Fibroblast of pulmonary artery (primary cell): ENCODE data around the gene EML4.

Source experiments
- DNase-seq: peaks from one replicate; pipeline ENCODE4 v3.0.0-alpha.2; 2010; ENCODE audit warnings: low read depth
- H3K4me3 ChIP-seq: replicated peaks from 2 replicates; pipeline ENCODE4 v1.5.1; 2011; ENCODE audit warnings: low read depth, mild to moderate bottlenecking, control low read depth, low read length, moderate library complexity
- TF ChIP-seq, protein P1 (sequence below): IDR thresholded peaks from 2 replicates; pipeline ENCODE4 v1.5.1; 2011; ENCODE audit warnings: mild to moderate bottlenecking, control low read depth, low read length, inconsistent platforms; ENCODE audit errors: missing control alignments

The EML4 gene

DNA sequence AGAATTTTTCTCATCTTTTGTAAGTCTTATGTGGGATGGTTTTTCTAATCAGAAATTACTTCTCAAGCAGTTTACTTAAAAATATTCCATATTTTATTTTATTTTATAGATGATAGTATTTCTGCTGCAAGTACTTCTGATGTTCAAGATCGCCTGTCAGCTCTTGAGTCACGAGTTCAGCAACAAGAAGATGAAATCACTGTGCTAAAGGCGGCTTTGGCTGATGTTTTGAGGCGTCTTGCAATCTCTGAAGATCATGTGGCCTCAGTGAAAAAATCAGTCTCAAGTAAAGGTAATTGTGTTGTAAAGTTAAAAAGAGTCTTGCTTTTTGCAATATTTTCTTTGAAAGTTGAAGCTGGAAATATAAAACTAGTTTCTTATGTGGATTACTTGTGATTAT lies 76.2 kb downstream of the EML4 start:
- no peak for DNase-seq
- H3K4me3 ChIP-seq = no peak overlapping the region
- TF ChIP-seq, protein P1, sequence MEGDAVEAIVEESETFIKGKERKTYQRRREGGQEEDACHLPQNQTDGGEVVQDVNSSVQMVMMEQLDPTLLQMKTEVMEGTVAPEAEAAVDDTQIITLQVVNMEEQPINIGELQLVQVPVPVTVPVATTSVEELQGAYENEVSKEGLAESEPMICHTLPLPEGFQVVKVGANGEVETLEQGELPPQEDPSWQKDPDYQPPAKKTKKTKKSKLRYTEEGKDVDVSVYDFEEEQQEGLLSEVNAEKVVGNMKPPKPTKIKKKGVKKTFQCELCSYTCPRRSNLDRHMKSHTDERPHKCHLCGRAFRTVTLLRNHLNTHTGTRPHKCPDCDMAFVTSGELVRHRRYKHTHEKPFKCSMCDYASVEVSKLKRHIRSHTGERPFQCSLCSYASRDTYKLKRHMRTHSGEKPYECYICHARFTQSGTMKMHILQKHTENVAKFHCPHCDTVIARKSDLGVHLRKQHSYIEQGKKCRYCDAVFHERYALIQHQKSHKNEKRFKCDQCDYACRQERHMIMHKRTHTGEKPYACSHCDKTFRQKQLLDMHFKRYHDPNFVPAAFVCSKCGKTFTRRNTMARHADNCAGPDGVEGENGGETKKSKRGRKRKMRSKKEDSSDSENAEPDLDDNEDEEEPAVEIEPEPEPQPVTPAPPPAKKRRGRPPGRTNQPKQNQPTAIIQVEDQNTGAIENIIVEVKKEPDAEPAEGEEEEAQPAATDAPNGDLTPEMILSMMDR = no peak

- DNase-seq = no peak
- H3K4me3 ChIP-seq = no peak overlapping the region
- TF ChIP-seq, protein P1 = no peak
Observed at GRCh38 chr2:42246562-42246961, 77.4 kb downstream of the EML4 start.

DNA sequence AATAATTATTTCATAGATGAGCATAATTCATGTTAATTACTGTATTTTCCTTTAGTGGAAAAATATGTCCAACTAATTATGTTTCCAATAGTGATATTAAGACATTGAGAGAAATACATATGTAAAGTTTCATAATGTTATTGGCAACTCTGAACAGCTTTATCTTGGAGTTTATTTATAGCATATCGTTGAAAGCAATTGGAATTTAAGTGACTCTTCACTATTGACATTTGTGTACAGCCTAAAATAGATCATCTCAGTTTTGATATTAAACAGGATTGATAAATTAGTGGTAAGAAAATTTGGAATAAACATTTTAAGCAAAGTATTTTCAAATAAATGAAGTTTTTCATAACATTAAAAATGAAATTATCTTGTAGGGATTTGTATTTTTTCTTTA lies 79.7 kb downstream of the EML4 start:
- no peak for DNase-seq
- H3K4me3 ChIP-seq = no peak overlapping the region
- TF ChIP-seq, protein P1 = no peak

GRCh38 chr2:42249284-42249683 lies 80.1 kb downstream of the EML4 start:
- TF ChIP-seq, protein P1 = no peak
- no peak for DNase-seq
- H3K4me3 ChIP-seq = no peak overlapping the region

DNA sequence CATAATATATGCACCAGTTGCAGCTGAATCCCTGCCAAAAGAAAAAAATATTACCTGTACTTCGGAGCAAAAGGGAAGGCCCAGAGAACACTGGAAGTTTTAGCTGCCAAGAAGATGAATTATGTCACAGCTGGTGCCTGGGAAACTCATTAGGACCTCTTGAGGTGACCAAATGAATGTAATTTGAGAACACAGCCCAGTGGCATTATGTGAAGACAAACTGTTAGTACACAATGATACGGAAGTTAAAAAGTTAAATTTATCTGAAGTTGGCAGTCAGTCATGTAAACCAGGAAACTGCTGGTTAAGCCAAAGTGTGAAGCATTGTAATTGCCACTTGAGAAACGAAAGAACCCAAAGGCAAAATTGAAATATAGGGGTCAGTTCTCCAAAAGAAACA lies 80.7 kb downstream of the EML4 start:
- H3K4me3 ChIP-seq = no peak overlapping the region
- TF ChIP-seq, protein P1 = no peak
- DNase-seq = no peak

GRCh38 chr2:42250925-42251324 lies 81.8 kb downstream of the EML4 start:
- no peak overlapping the region for H3K4me3 ChIP-seq
- DNase-seq = no peak
- TF ChIP-seq, protein P1 = no peak

DNA sequence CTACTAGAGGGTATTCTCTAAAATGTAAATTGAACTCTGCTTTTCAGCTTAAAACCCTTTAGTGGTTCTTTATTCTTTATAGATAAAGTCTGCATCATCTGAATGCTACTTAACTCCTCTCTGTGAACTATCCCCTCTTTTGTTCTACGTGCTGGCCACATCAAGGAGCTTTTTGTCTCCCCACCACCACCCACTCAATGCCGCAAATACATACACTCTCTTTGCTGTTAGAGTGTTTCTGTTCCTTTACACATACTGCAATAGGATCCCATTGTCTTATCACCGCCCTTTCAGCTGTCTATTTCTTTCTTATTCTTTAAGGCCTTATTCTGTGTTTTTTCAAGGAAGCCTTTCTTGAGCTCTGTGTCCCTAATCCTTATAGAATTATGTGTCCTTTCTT lies 83.3 kb downstream of the EML4 start:
- DNase-seq = no peak
- H3K4me3 ChIP-seq = no peak overlapping the region
- TF ChIP-seq, protein P1 = no peak
